HG02981 (cell line): ENCODE data around the gene NEO1.
"Not testable (repeated sequence)": the region's sequence is repeated elsewhere in the genome, so short reads cannot be mapped to it uniquely, and the experiment has no call there.

ENCODE experiments used
- ATAC-seq: cut with Tn5 transposase; IDR thresholded peaks from one replicate; pipeline ENCODE4 v1.9.1; 2021; ENCODE audit warnings: mild to moderate bottlenecking, moderate library complexity; ENCODE audit not compliant: unreplicated experiment

NEO1 gene

GRCh38 chr15:73190189-73190601 lies 137.9 kb downstream of the NEO1 start:
- ATAC-seq: no peak

GRCh38 chr15:73195166-73195565 lies 142.9 kb downstream of the NEO1 start:
- no peak for ATAC-seq

- ATAC-seq: no peak
Observed at GRCh38 chr15:73196113-73196512, 143.8 kb downstream of the NEO1 start.

- no peak for ATAC-seq
Observed at GRCh38 chr15:73200339-73200738, 148.1 kb downstream of the NEO1 start.

- no peak for ATAC-seq
Observed at GRCh38 chr15:73210630-73211029, 158.4 kb downstream of the NEO1 start.

GRCh38 chr15:73212424-73212823 lies 160.2 kb downstream of the NEO1 start:
- no peak for ATAC-seq

- not testable (repeated sequence) for ATAC-seq
Observed at GRCh38 chr15:73221450-73221849, 169.2 kb downstream of the NEO1 start.

- ATAC-seq: no peak
Observed at GRCh38 chr15:73225358-73226015, 173.2 kb downstream of the NEO1 start.

GRCh38 chr15:73226093-73226814 lies 174.0 kb downstream of the NEO1 start:
- ATAC-seq: no peak

- no peak for ATAC-seq
Observed at GRCh38 chr15:73227433-73228056, 175.3 kb downstream of the NEO1 start.

- no peak for ATAC-seq
Observed at GRCh38 chr15:73228128-73228646, 175.9 kb downstream of the NEO1 start.

GRCh38 chr15:73231661-73232419 lies 179.6 kb downstream of the NEO1 start:
- no peak for ATAC-seq

- no peak for ATAC-seq
Observed at GRCh38 chr15:73232776-73233175, 180.5 kb downstream of the NEO1 start.

- ATAC-seq: no peak
Observed at GRCh38 chr15:73233623-73234022, 181.4 kb downstream of the NEO1 start.

- ATAC-seq: no peak
Observed at GRCh38 chr15:73237910-73238309, 185.6 kb downstream of the NEO1 start.

GRCh38 chr15:73239564-73240215 lies 187.4 kb downstream of the NEO1 start:
- no peak for ATAC-seq

- ATAC-seq: no peak
Observed at GRCh38 chr15:73240866-73241499, 188.7 kb downstream of the NEO1 start.

GRCh38 chr15:73244333-73244732 lies 192.1 kb downstream of the NEO1 start:
- no peak for ATAC-seq

GRCh38 chr15:73246439-73246838 lies 194.2 kb downstream of the NEO1 start:
- no peak for ATAC-seq

GRCh38 chr15:73246898-73247297 lies 194.6 kb downstream of the NEO1 start:
- no peak for ATAC-seq
